CD4-positive, alpha-beta T cell (primary cell): ENCODE measurements around the gene ATXN1. TPM values are rescaled to one million over a fixed set of nuclear protein-coding genes. Genes with fewer than 3 reads are reported as not detected.
A peak's percentile ranks its signal among the peaks of the same experiment; 100 is the strongest.

Experiments used
- ATAC-seq: fragments of 200-7000 bp; cut with Tn5 transposase; one replicate; pipeline ENCODE4 v1.10.0; 2022; ENCODE audit warnings: mild to moderate bottlenecking; ENCODE audit not compliant: poor library complexity
- CTCF ChIA-PET: fragments of 350-600 bp; sonication (Branson Sonifier 250); formaldehyde crosslinking; loops from one replicate; lab custom pipeline; 2021; ENCODE audit warnings: antibody characterized with exemption, inconsistent platforms; lab: Charles Lee
- POLR2A ChIA-PET: fragments of 350-600 bp; sonication (Branson Sonifier 250); formaldehyde crosslinking; loops from one replicate; lab custom pipeline; 2021; ENCODE audit warnings: antibody characterized with exemption, inconsistent platforms; lab: Charles Lee
- DNase-seq, 14 experiments: peaks; one replicate each; pipeline ENCODE4 v3.0.0-alpha.2; 2013 to 2020; ENCODE audit warnings: mixed read lengths in 2 of 14
- H3K27ac ChIP-seq, 2 donors: one replicate each; pipeline versions ENCODE4 v1.5.1 to v1.7.0; 2013; ENCODE audit warnings: low read length in 2 of 2, low read depth in 1 of 2, mild to moderate bottlenecking in 1 of 2
- H3K27me3 ChIP-seq, 2 experiments: 1 replicate in 1 of 2; 2 replicates in 1 of 2; pipeline versions ENCODE4 v1.6.1 to v1.7.0; 2013; ENCODE audit warnings: low read length in 2 of 2, control low read depth in 1 of 2, mild to moderate bottlenecking in 1 of 2, moderate library complexity in 1 of 2; ENCODE audit not compliant: insufficient read depth in 2 of 2, control insufficient read depth in 1 of 2
- H3K36me3 ChIP-seq: one replicate; pipeline ENCODE4 v1.6.1; 2013; ENCODE audit warnings: low read length, control low read depth; ENCODE audit not compliant: insufficient read depth
- H3K4me1 ChIP-seq: one replicate; pipeline ENCODE4 v1.6.1; 2013; ENCODE audit warnings: low read length, control low read depth; ENCODE audit not compliant: insufficient read depth
- H3K4me3 ChIP-seq: one replicate; pipeline ENCODE4 v1.5.1; 2013; ENCODE audit warnings: mild to moderate bottlenecking, low read length, moderate library complexity
- H3K9me3 ChIP-seq, 2 experiments: 1 replicate in 1 of 2; 2 replicates in 1 of 2; pipeline versions ENCODE4 v1.6.1 to v1.7.0; 2013; ENCODE audit warnings: low read length in 2 of 2, mild to moderate bottlenecking in 2 of 2, control low read depth in 1 of 2, moderate library complexity in 1 of 2; ENCODE audit not compliant: control insufficient read depth in 1 of 2, insufficient read depth in 1 of 2
- H3K27ac Mint-ChIP-seq: one replicate; pipeline ENCODE4 v1.8.0; 2020; ENCODE audit warnings: mixed read lengths
- H3K27me3 Mint-ChIP-seq: one replicate; pipeline ENCODE4 v1.8.0; 2021; ENCODE audit warnings: mixed read lengths
- H3K36me3 Mint-ChIP-seq: one replicate; pipeline ENCODE4 v1.8.0; 2021; ENCODE audit warnings: low read depth, mixed read lengths
- H3K4me1 Mint-ChIP-seq: one replicate; pipeline ENCODE4 v1.8.0; 2021; ENCODE audit warnings: low read depth, mixed read lengths
- H3K4me3 Mint-ChIP-seq: one replicate; pipeline ENCODE4 v1.8.0; 2020; ENCODE audit warnings: mild to moderate bottlenecking, mixed read lengths
- H3K9me3 Mint-ChIP-seq: one replicate; pipeline ENCODE4 v1.8.0; 2020; ENCODE audit warnings: mixed read lengths
- CTCF ChIP-seq: fragments of 200-600 bp; IDR thresholded peaks from one replicate; pipeline ENCODE4 v1.8.0; 2022; ENCODE audit warnings: antibody characterized with exemption, mild to moderate bottlenecking
- intact Hi-C, 2 experiments: fragments of 100-400 bp; cut with DNase I in 1 of 2; cut with micrococcal nuclease in 1 of 2; formaldehyde crosslinking; loops; one replicate each; pipeline versions ENCODE4 v1.15.1 to v1.9.0; 2023 to 2025; cut with DNase I, micrococcal nuclease
- total RNA-seq, 174 experiments: library from RNA in 2 of 174; stranded (reverse) in 2 of 174; gene quantifications; one replicate each; pipeline ENCODE4 v1.2.3 and lab custom pipeline; 2021 to 2026

ATXN1 gene
- total RNA-seq, 2 experiments from 2014 or later: 74.2 to 76.7 TPM

GRCh38 chr6:16769131-16769985 lies 8.1 kb upstream of the ATXN1 start:
- ChIA-PET CTCF (interaction anchor here (2.1 to 2.2 kb wide), 2 partner anchors 7 to 11 kb away, joined by 12 to 17 read pairs; partner anchors contain the start of gene ATXN1), POLR2A (interaction anchor here (1.2 to 2.2 kb wide), 4 partner anchors 7 to 118 kb away, joined by 3 to 31 read pairs (median 6); partner anchors contain the start of gene ATXN1)
- Mint-ChIP-seq H3K4me3 (peak overlapping the region; percentile 0), H3K27me3 (no peaks in the 10 kb centered on the region), H3K9me3 (no peaks in the 10 kb centered on the region), H3K4me1 (peaks cover 56% of the 10 kb centered on the region), H3K27ac (peak overlapping the region; percentile 38), H3K36me3 (no peaks in the 10 kb centered on the region)
- no peaks in the 10 kb centered on the region for H3K36me3 ChIP-seq
- no peaks in the 10 kb centered on the region for H3K27me3 ChIP-seq
- TF ChIP-seq CTCF: no peak
- ATAC-seq (peak; percentile 91), DNase-seq (peak; percentile 24 to 93 (median 56))
- peaks cover 20% of the 10 kb centered on the region for H3K4me1 ChIP-seq
- H3K27ac ChIP-seq: no peak overlapping the region
- no peak overlapping the region for H3K4me3 ChIP-seq
- no peaks in the 10 kb centered on the region for H3K9me3 ChIP-seq
- intact Hi-C loops: loop anchor here (1.0 to 10.0 kb wide), 5 partner anchors 8 to 1495 kb away; partner anchors contain the start of genes ATXN1 (in 1 of the 2), DEK (in 1 of the 2), KDM1B (in 1 of the 2) and NUP153 (in 1 of the 2)

GRCh38 chr6:16768477-16768830 lies 7.2 kb upstream of the ATXN1 start:
- ATAC-seq (no peak), DNase-seq (no peak)
- no peaks in the 10 kb centered on the region for H3K36me3 ChIP-seq
- no peak overlapping the region for H3K4me3 Mint-ChIP-seq
- H3K27ac Mint-ChIP-seq: no peak overlapping the region
- H3K27ac ChIP-seq: no peak overlapping the region
- H3K9me3 ChIP-seq: no peaks in the 10 kb centered on the region
- H3K9me3 Mint-ChIP-seq: no peaks in the 10 kb centered on the region
- H3K4me1 ChIP-seq: peaks cover 20% of the 10 kb centered on the region
- no peak overlapping the region for H3K4me3 ChIP-seq
- H3K27me3 Mint-ChIP-seq: no peaks in the 10 kb centered on the region
- intact Hi-C loops: loop anchor here (10.0 kb wide), 4 partner anchors 634 to 1496 kb away; partner anchors contain the start of genes DEK (in 1 of the 2), KDM1B (in 1 of the 2), NUP153 (in 1 of the 2) and TPMT (in 1 of the 2)
- no peaks in the 10 kb centered on the region for H3K27me3 ChIP-seq
- ChIA-PET CTCF (no interaction called here), POLR2A (interaction anchor here (1.2 to 1.5 kb wide), 3 partner anchors 9 to 117 kb away, joined by 3 to 8 read pairs (median 3); no protein-coding TSS in a partner anchor)
- no peaks in the 10 kb centered on the region for H3K36me3 Mint-ChIP-seq
- no peak for TF ChIP-seq CTCF
- peaks cover 65% of the 10 kb centered on the region for H3K4me1 Mint-ChIP-seq

GRCh38 chr6:16767765-16768476 lies 6.7 kb upstream of the ATXN1 start:
- TF ChIP-seq CTCF: no peak
- Mint-ChIP-seq H3K27me3 (no peaks in the 10 kb centered on the region), H3K36me3 (peaks cover 3% of the 10 kb centered on the region), H3K27ac (no peak overlapping the region), H3K9me3 (no peaks in the 10 kb centered on the region), H3K4me1 (peaks cover 70% of the 10 kb centered on the region), H3K4me3 (no peak overlapping the region)
- Histone ChIP-seq H3K4me3 (no peak overlapping the region), H3K27ac (no peak overlapping the region), H3K36me3 (no peaks in the 10 kb centered on the region), H3K9me3 (no peaks in the 10 kb centered on the region), H3K4me1 (peaks cover 20% of the 10 kb centered on the region), H3K27me3 (no peaks in the 10 kb centered on the region)
- ATAC-seq: no peak
- intact Hi-C loops: loop anchor here (10.0 kb wide), 4 partner anchors 633 to 1497 kb away; partner anchors contain the start of genes DEK (in 1 of the 2), KDM1B (in 1 of the 2), NUP153 (in 1 of the 2) and TPMT (in 1 of the 2)
- no peak for DNase-seq
- POLR2A ChIA-PET: interaction anchor here (1.2 to 1.5 kb wide), 3 partner anchors 9 to 116 kb away, joined by 3 to 8 read pairs (median 3); no protein-coding TSS in a partner anchor
- CTCF ChIA-PET: no interaction called here
